Sigmoid colon (tissue), 3 donors: ENCODE data around the gene EIF2S2.

ENCODE experiments used
- CTCF ChIP-seq, 4 experiments: fragments of 450-650 bp in 3 of 4; fragments of 200-600 bp in 1 of 4; IDR thresholded peaks; one replicate each; pipeline ENCODE4 v1.5.1; 2016 to 2019; ENCODE audit warnings: antibody characterized with exemption in 4 of 4, mild to moderate bottlenecking in 3 of 4, moderate library complexity in 2 of 4
- POLR2A ChIP-seq, 2 donors: fragments of 450-650 bp; IDR thresholded peaks; one replicate each; pipeline ENCODE4 v1.6.1; 2016; ENCODE audit warnings: antibody characterized with exemption in 2 of 2, mild to moderate bottlenecking in 2 of 2, moderate library complexity in 2 of 2

GRCh38 chr20:34072076-34072475, 40.0 kb downstream of the EIF2S2 start:
- TF ChIP-seq CTCF (IDR thresholded peaks at IDR 0.05): no peak
- TF ChIP-seq POLR2A (IDR thresholded peaks at IDR 0.05): no peak
